HL-60 (cell line): ENCODE measurements around the gene CLIP2.
A peak's percentile ranks its signal among the peaks of the same experiment; 100 is the strongest.

Experiments used
- DNase-seq, 2 experiments: peaks; one replicate each; pipeline ENCODE4 v3.0.0-alpha.2; 2010 to 2020; ENCODE audit warnings: low read depth in 1 of 2, low spot score in 1 of 2
- H3K27ac ChIP-seq: fragments of 250-450 bp; sonication (Bioruptor Pico); replicated peaks from 2 replicates; pipeline ENCODE4 v1.5.1; 2020; ENCODE audit warnings: mild to moderate bottlenecking, moderate library complexity
- H3K27me3 ChIP-seq: fragments of 250-450 bp; sonication (Bioruptor Pico); 2 replicates; pipeline ENCODE4 v1.5.1; 2021; ENCODE audit warnings: mild to moderate bottlenecking, moderate library complexity; ENCODE audit not compliant: insufficient read depth, poor library complexity, severe bottlenecking
- H3K4me3 ChIP-seq: replicated peaks from 2 replicates; pipeline ENCODE4 v1.5.1; 2011; ENCODE audit warnings: mild to moderate bottlenecking, control low read depth, low read length; ENCODE audit not compliant: insufficient read depth
- GABPA ChIP-seq: IDR thresholded peaks from 2 replicates; pipeline ENCODE4 v1.6.1; 2012; ENCODE audit warnings: low read depth
- POLR2AphosphoS5 ChIP-seq: IDR thresholded peaks from 2 replicates; pipeline ENCODE4 v1.6.1; 2012; ENCODE audit warnings: low read depth
- SPI1 ChIP-seq: IDR thresholded peaks from 2 replicates; pipeline ENCODE4 v1.6.1; 2012; ENCODE audit warnings: low read depth, mild to moderate bottlenecking, borderline replicate concordance
- long read RNA-seq: library from polyadenylated mRNA; unstranded; transcript quantifications from one replicate; pipeline ENCODE4 v2.0.0, GENCODE V29; 2020
- TF ChIP-seq, protein P1 (sequence below): IDR thresholded peaks from one replicate; pipeline ENCODE4 v1.5.1; 2011; ENCODE audit warnings: low read length, control low read depth, inconsistent platforms; ENCODE audit not compliant: insufficient read depth
- TF ChIP-seq, protein P2 (sequence below): IDR thresholded peaks from 2 replicates; pipeline ENCODE4 v1.6.1; 2012; ENCODE audit warnings: low read depth; ENCODE audit not compliant: insufficient replicate concordance

Gene CLIP2
- long read RNA-seq, partial matches to known transcripts = 3 of 10 reads
- long read RNA-seq, other reads (novel, unspliced or antisense) = 7 of 10 reads

- peak within 1 kb of the TSS; percentile 53 for H3K4me3 ChIP-seq
- H3K27ac ChIP-seq = no peak within 1 kb of the TSS
- no peaks in the 10 kb centered on the region for H3K27me3 ChIP-seq
- TF ChIP-seq GABPA (no peak), SPI1 (no peak), POLR2AphosphoS5 (no peak)
- TF ChIP-seq, protein P1, sequence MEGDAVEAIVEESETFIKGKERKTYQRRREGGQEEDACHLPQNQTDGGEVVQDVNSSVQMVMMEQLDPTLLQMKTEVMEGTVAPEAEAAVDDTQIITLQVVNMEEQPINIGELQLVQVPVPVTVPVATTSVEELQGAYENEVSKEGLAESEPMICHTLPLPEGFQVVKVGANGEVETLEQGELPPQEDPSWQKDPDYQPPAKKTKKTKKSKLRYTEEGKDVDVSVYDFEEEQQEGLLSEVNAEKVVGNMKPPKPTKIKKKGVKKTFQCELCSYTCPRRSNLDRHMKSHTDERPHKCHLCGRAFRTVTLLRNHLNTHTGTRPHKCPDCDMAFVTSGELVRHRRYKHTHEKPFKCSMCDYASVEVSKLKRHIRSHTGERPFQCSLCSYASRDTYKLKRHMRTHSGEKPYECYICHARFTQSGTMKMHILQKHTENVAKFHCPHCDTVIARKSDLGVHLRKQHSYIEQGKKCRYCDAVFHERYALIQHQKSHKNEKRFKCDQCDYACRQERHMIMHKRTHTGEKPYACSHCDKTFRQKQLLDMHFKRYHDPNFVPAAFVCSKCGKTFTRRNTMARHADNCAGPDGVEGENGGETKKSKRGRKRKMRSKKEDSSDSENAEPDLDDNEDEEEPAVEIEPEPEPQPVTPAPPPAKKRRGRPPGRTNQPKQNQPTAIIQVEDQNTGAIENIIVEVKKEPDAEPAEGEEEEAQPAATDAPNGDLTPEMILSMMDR = no peak
- TF ChIP-seq, protein P2, sequence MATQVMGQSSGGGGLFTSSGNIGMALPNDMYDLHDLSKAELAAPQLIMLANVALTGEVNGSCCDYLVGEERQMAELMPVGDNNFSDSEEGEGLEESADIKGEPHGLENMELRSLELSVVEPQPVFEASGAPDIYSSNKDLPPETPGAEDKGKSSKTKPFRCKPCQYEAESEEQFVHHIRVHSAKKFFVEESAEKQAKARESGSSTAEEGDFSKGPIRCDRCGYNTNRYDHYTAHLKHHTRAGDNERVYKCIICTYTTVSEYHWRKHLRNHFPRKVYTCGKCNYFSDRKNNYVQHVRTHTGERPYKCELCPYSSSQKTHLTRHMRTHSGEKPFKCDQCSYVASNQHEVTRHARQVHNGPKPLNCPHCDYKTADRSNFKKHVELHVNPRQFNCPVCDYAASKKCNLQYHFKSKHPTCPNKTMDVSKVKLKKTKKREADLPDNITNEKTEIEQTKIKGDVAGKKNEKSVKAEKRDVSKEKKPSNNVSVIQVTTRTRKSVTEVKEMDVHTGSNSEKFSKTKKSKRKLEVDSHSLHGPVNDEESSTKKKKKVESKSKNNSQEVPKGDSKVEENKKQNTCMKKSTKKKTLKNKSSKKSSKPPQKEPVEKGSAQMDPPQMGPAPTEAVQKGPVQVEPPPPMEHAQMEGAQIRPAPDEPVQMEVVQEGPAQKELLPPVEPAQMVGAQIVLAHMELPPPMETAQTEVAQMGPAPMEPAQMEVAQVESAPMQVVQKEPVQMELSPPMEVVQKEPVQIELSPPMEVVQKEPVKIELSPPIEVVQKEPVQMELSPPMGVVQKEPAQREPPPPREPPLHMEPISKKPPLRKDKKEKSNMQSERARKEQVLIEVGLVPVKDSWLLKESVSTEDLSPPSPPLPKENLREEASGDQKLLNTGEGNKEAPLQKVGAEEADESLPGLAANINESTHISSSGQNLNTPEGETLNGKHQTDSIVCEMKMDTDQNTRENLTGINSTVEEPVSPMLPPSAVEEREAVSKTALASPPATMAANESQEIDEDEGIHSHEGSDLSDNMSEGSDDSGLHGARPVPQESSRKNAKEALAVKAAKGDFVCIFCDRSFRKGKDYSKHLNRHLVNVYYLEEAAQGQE = no peak
- DNase-seq = peak; percentile 68 to 73
Measured at GRCh38 chr7:74289018-74289658, at the start of gene CLIP2. CLIP2 (plus strand) TSS chr7:74289407; CDS start chr7:74317547, 28,140 bp downstream.

DNA sequence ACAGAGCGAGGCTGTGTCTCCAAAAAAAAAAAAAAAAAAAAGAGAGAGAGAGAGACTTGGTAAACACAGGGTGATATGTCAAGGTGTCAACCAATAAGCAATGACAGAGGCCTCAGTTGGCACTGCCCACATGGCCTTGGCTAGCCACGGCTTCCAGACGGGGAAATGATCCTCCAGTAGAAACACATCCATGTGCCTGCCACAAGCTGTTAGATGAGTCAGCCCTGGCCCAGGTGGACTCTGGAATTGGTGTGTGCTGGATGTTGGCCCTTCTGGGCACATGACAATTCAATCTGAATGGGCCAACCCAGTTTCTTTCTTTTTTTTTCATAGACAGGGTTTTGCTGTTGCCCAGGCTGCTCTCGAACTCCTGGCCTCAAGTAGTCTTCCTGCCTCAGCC lies 48.7 kb upstream of the CLIP2 start:
- DNase-seq = no peak
- no peak for TF ChIP-seq GABPA
- TF ChIP-seq, protein P2 = no peak
- TF ChIP-seq, protein P1 = no peak
- TF ChIP-seq SPI1 = no peak
- TF ChIP-seq POLR2AphosphoS5 = no peak
- no peak overlapping the region for H3K4me3 ChIP-seq

DNA sequence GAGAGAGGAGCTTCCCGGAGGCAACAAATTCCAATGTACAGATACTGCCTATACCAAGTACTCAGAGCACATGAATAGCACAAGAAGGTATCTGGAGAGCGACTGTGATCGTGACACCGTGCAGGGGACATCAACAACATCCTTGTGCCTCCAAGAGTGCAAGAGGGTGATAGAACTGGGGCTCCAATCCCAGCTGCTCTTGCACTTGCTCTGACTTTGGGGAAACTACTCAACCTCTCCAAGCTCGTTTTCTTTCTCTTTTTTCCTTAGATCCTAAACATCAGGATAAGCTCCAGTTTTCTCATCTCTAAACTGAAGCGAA lies 47.1 kb upstream of the CLIP2 start:
- Histone ChIP-seq H3K27me3 (no peaks in the 10 kb centered on the region), H3K27ac (no peak overlapping the region), H3K4me3 (no peak overlapping the region)
- DNase-seq = no peak
- TF ChIP-seq, protein P1 = no peak
- TF ChIP-seq POLR2AphosphoS5 = no peak

More for the DNA sequence above, 48.7 kb upstream of the CLIP2 start:
- H3K27me3 ChIP-seq = no peaks in the 10 kb centered on the region
- H3K27ac ChIP-seq = no peak overlapping the region

GRCh38 chr7:74246497-74246896 lies 42.7 kb upstream of the CLIP2 start:
- Histone ChIP-seq H3K4me3 (no peak overlapping the region), H3K27me3 (no peaks in the 10 kb centered on the region), H3K27ac (no peak overlapping the region; the same call in 1 of the 2 replicates)
- DNase-seq = no peak
- TF ChIP-seq, protein P2 = no peak
- TF ChIP-seq SPI1 (no peak), GABPA (no peak), POLR2AphosphoS5 (no peak)
- TF ChIP-seq, protein P1 = no peak
